GM19099 (cell line): ENCODE results near the gene GAP43.

Experiments
- POLR2A ChIP-seq: IDR thresholded peaks from 3 replicates; pipeline ENCODE4 v1.6.1; 2011; ENCODE audit warnings: low read depth; ENCODE audit not compliant: insufficient read length; ENCODE audit errors: extremely low read depth

GAP43 gene

DNA sequence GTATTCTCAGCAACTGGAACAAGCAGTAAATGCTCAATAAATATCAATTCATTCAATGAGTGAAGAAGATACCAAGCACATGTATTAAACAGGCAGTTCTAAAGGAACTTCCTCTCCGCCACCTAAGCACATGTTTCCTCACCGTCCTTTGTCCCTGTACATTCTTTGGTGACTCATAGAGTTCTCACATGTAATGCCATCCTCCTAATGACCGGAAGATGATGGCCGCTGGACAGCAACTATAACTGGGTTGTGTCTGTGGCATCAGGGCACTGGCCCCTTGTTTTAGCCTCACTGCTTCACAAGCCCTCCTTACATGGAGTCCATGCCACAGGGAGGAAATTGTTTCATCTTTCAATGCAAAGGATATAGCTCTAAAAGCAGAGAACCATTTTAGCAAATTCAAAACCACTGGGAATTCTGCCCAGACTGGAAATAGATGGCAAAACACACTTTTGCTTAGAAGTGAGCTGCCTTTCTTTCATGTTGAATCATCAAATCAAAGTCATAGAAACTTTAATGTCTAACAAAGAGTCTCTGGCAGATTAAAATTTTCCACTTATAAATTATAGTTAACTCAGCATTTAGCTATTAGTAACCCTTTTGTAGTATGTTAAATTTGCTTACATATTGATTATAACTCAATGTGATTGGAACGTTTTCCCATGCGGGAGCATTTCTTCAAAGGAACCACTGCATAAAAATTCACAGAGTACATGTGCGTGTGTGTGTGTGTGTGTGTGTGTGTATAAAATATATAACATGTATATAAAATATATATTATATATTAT lies 74.1 kb downstream of the GAP43 start:
- TF ChIP-seq POLR2A, result no peak

DNA sequence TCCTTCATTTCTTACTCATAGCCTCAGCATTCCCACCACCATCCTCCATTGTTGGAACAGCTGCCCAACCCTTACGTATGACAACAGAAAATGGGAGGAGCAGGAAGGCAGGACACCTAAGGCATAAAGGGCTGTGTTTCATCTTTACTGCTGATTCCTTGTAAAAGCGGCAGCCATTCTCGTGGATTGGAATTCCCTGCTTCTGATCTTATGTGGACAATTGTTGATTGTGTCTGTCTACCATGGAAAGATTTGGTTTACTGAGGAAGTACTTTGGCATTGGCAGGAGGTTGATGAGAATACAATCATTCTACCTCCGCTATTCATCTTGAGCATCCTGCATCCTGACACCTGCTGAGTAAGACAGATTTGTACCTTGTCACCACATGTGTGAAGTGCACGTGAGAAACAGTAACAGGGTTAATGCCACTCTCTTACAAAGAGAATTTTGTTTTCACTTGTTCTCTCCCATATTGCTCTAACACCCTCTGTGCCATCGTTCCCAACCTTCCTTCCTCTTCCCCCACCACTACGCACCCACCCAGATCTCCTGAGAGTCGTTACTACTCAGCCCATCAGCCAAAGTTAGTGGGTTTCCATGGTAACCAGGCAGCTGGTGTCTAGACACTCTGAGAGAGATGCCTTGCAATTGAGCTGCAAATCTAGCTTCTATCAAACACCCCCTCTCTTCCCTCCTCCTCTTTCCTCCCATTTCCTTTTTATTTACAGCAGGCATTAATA lies 75.7 kb downstream of the GAP43 start:
- no peak for TF ChIP-seq POLR2A

DNA sequence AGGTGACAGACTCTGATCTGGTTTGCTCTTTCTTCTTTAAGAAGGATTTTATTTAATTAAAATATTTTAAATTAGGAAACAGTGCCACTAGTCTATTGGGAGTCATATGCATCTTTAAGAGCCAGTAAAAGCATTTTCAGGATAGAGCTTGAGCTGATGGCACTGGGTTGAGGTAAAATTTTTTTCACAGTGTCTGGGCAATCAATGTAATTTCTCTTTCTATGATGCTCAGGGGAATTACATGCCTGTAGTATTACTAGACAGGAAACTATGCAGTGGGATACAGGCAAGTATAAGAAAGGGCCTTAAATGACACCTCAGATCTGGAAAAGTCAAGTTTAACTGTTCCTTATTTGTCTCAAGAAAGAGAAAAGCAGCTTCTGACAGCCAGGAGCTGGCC lies 76.4 kb downstream of the GAP43 start:
- no peak for TF ChIP-seq POLR2A

DNA sequence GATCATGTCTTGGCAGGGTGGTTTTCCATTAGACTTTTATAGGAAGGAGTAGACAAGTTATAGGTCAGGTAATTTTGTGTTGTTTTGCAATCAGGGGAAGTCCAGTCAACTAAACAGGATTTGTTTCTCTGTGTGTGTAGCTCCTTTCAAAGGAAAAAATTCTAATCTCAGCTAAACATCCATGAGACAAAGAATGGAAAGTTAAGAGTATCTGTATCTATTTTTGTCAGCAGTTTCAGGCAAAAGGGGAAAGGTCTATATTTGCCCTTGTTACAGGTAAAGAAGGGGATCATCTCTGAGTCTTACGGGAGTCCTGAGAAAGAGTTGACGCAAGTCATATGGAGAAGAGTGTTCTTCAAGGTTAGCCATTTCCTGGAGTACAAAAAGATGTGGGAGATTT lies 79.3 kb downstream of the GAP43 start:
- TF ChIP-seq POLR2A, result no peak

DNA sequence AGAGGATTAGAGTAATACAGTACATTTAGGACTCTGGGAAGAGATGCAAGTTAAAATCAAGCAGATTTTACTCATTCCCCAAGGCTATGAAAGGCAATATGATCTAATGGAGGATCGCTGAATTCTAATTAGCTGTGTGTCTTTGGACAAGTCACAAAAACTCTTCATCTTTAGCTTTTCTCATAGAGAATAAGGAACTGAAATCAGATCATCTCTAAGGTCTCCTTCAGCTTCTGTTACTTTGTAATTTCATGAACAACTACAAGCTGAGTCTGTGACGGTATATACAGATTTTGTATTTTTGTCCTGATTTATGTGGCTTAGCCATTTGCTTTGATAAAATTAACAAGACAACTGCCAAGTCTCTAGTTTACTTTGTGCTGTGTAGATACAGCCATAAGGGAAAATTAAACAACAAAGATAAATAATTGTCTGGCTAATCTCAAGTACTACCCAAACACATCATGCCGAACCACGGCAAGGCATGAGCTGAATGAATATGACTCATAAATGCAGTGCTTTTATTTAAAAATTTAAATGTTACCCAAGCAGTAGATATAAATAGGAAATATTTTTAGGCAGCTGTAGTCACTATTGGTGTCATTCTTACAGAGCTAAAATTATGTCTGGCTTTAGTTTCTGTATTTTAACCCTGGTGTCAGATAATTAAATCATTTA lies 81.5 kb downstream of the GAP43 start:
- no peak for TF ChIP-seq POLR2A

DNA sequence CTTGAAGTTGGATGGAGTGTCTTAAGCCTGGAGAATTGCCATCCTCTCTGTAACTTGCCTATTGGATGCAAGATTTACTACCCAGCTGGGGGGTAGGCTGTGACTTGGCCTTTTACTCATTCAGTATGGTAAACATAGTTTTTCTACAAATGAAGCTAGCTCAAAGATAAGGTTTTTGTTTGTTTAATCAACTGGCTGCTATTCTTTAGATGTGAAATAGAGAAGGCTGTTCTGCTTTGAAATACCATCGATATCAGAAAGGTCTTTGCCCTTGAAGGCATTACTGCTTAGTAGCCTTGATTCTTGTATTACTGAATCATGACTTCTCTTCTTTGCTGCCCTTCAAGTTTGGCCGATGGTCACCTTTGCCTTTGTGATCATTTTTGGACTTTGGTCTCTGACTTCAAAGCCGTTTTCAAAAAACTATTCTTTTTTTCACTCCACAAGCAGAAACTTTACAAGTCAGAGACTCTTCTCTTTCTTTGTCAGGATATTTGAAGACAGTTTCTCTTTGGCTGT lies 83.1 kb downstream of the GAP43 start:
- no peak for TF ChIP-seq POLR2A

DNA sequence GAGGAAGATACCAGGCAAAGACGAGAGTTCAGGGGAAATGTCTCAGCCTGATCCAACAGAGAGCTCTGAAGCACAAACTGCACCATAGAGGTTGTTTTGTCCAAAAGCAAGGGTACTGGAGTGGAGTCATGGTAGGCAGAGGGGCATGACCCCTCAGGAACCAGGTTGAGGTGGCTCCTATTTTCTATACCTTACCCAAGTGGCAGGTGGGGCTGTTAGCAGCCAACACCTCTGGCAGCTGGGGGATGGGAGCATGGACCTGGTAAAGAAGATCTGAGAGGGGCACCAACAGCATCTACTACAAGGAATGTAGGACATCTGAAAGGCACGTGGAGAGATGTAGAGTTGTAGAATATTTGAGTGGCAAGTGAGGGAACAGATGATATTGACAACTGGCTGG lies 85.2 kb downstream of the GAP43 start:
- no peak for TF ChIP-seq POLR2A

DNA sequence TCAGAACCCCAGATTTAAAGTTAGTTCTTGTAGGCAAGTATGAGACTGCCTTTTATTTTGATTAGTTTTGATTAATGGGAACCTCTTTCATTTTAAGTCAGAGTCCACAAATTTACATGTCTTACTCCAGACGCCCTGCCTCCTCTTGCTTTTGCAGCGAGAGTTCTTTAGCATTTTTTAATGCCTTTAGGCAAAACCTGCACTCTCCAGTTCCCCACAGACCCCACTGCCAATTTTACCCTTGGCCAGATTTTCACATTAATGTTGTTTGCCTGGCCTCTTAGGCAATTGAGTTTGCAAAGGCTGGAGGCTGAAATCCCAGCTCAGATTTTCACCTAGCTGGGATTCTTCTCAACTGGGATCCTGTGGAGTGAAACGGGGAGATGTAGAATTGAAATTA lies 85.8 kb downstream of the GAP43 start:
- no peak for TF ChIP-seq POLR2A

DNA sequence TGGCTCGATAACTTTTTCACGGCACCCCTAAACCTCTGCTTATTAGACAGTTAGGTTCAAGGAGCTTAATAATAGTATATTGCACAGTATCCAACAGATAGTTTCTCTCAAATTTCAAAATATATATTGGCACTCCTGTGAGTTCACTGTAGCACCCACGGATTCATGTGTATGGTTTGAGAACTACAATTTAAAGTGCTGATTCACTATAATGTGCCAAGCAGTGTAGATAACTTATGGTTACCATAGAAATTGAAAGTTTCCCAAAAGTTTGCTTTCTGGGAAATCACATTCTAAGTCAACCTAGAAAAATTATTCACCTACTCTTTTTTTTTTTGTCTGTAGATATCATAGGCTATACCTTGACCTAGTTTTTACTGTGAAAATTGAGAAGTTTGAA lies 86.6 kb downstream of the GAP43 start:
- no peak for TF ChIP-seq POLR2A

DNA sequence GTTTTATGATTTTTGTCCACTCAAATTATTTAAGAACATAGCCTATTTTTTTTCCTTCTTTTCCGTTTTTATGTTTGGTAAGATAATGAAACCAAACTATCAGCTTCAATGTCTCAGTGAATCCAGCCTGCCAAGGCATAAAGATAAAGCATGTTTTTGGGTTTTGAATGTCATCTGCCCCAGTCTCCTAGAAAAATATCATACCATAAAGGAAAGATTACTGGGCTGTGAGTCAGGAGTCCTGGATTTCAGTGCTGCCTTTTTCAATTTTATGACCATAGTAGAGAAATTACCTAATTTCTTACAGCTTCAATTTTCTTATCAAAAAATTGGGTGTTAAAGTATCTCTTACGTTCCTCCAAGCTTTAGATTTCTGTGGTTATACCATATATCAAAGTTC lies 87.5 kb downstream of the GAP43 start:
- TF ChIP-seq POLR2A, result no peak

DNA sequence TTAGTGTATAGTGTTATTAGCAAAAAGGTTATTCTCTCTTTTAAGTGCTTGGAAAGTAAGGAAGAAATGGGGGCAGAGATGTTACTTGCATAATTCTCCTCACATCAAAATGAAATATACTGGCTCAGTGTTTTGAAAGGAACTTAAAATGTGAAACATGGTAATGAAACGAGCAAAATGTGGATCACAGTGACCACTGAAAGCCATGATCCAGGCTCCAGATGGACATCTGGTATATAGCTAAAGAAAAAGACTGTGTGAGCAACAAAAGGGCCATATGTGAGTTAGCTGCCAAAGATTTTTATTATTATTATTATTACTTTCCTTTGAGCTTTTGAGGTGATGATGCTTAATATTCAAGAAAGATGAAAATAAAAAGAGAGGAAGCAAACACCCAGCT lies 89.6 kb downstream of the GAP43 start:
- no peak for TF ChIP-seq POLR2A

DNA sequence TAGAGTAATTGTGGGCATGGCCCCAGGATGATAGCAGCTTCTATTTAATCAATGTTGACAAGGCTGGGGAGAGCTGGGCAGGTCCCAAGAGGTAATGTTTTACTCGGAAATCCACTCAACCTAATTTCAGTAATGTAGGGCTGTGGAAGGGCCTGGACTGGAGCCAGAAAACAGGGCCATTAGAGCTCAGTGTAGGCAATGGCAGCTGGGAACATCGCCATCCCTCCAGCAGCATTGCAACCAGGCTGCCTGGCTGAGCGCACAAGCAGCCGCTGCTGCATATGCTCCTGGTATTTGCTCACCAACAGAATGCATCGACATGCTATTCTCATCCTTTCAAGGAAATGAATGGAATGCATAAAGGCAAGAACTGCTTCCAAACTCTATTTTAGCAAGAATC lies 90.0 kb downstream of the GAP43 start:
- TF ChIP-seq POLR2A, result no peak

DNA sequence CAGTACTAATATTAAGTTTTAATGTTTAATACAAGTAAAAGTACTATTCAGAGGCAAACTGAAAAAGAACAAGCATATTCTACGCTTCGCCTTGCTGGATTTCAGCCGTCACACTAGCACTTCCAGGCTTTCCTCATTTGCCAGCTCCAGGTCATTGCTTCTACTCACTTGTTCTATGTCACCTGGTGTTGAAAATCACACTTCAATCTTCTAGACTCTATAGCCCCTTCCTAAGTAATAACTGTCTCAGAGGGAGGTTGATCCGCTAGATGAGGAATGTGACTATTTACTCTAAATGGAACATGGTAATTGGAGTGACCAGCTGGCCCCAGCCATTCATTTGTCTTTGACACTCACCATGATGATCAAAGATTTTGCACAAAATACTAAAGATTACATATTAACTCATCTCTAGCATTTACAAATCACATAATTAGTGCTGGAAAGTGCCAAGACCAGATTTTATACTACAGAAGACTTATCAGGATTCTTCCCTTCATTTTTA lies 92.0 kb downstream of the GAP43 start:
- no peak for TF ChIP-seq POLR2A

DNA sequence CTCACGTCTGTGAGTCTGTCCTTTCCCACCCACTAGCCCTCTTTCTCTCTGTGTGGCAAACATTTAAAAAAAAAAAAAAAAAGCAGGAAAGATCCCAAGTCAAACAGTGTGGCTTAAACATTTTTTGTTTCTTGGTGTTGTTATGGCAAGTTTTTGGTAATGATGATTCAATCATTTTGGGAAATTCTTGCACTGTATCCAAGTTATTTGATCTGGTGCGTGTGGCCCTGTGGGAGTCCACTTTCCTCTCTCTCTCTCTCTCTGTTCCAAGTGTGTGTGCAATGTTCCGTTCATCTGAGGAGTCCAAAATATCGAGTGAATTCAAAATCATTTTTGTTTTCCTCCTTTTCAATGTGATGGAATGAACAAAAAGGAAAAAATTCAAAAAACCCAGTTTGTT lies 97.7 kb downstream of the GAP43 start:
- no peak for TF ChIP-seq POLR2A

DNA sequence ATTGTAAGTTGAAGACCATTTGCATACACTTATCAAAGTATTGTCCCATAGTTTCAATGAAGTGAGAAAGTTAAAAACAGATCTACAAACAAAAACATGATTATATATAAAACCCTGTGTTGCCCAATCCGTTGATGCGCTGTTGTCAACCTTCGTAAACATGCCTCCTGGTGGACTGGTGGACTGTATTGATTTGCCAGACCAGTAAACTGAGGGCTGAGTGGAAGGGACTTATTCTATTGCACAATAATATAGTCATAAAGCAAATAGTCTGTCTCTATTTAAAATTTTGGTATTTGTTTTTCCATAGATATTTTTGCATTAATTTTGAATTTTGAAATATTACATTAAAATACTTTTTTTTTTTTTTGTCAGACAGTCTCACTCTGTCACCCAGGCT lies 102.5 kb downstream of the GAP43 start:
- TF ChIP-seq POLR2A, result no peak
